Left ventricle myocardium inferior (tissue), 1 donor: ENCODE measurements around the gene PROZ. TPM values are rescaled to one million over a fixed set of nuclear protein-coding genes. Genes with fewer than 3 reads are reported as not detected.

Experiments used
- DNase-seq: peaks from one replicate; pipeline ENCODE4 v3.0.0-alpha.2; 2020
- H3K27ac ChIP-seq: fragments of 200-600 bp; replicated peaks from 2 replicates; pipeline ENCODE4 v1.8.0; 2021
- H3K27me3 ChIP-seq: fragments of 200-600 bp; 2 replicates; pipeline ENCODE4 v1.8.0; 2021; ENCODE audit warnings: low read depth
- H3K36me3 ChIP-seq: fragments of 200-600 bp; 2 replicates; pipeline ENCODE4 v1.8.0; 2021
- H3K4me1 ChIP-seq: fragments of 200-600 bp; 2 replicates; pipeline ENCODE4 v1.8.0; 2021
- H3K4me3 ChIP-seq: fragments of 200-600 bp; 2 replicates; pipeline ENCODE4 v1.8.0; 2021; ENCODE audit warnings: mild to moderate bottlenecking, moderate library complexity
- H3K9me3 ChIP-seq: fragments of 200-600 bp; replicated peaks from 2 replicates; pipeline ENCODE4 v1.8.0; 2021
- CTCF ChIP-seq: fragments of 200-600 bp; IDR thresholded peaks from 2 replicates; pipeline ENCODE4 v1.8.0; 2021; ENCODE audit warnings: antibody characterized with exemption, mild to moderate bottlenecking, borderline replicate concordance
- intact Hi-C: fragments of 100-400 bp; cut with micrococcal nuclease; formaldehyde crosslinking; loops from one replicate; pipeline ENCODE4 v1.11.0; 2022
- total RNA-seq: library from RNA; stranded (reverse); fragmentation: NEBNext Ultra II Directional; extraction: Animal tissue kit (Norgen Biotek cat#: 25700); gene quantifications from one replicate; pipeline ENCODE4 v1.2.1, GENCODE V29; 2021
- donor health status: DM: no; HTN: yes; CAD: no; lungs with severe emphysema.

The PROZ gene
- total RNA-seq, 1 donor from 2014 or later: not detected

- H3K27ac ChIP-seq: no peak overlapping the region
- DNase-seq: no peak
- H3K27me3 ChIP-seq: no peaks in the 10 kb centered on the region
- no peak overlapping the region for H3K4me3 ChIP-seq
- peaks cover 8% of the 10 kb centered on the region for H3K9me3 ChIP-seq
- peaks cover 19% of the 10 kb centered on the region for H3K4me1 ChIP-seq
- peaks cover 58% of the 10 kb centered on the region for H3K36me3 ChIP-seq
- TF ChIP-seq CTCF: no peak
- intact Hi-C loops: no loop called here
Measured at GRCh38 chr13:113171250-113172125, 13.0 kb downstream of the PROZ start.

- Histone ChIP-seq H3K27ac (no peak overlapping the region), H3K9me3 (peaks cover 4% of the 10 kb centered on the region), H3K4me3 (no peak overlapping the region), H3K4me1 (peaks cover 19% of the 10 kb centered on the region), H3K36me3 (peaks cover 65% of the 10 kb centered on the region), H3K27me3 (no peaks in the 10 kb centered on the region)
- no peak for TF ChIP-seq CTCF
- no peak for DNase-seq
- intact Hi-C loops: no loop called here
Measured at GRCh38 chr13:113172419-113172926, 14.0 kb downstream of the PROZ start.

- intact Hi-C loops: no loop called here
- H3K27ac ChIP-seq: no peak overlapping the region
- H3K4me1 ChIP-seq: peaks cover 31% of the 10 kb centered on the region
- no peak overlapping the region for H3K4me3 ChIP-seq
- H3K27me3 ChIP-seq: no peaks in the 10 kb centered on the region
- H3K36me3 ChIP-seq: peaks cover 75% of the 10 kb centered on the region
- no peaks in the 10 kb centered on the region for H3K9me3 ChIP-seq
- TF ChIP-seq CTCF: no peak
- DNase-seq: no peak
Measured at GRCh38 chr13:113176280-113176679, 17.8 kb downstream of the PROZ start.

- intact Hi-C loops: no loop called here
- Histone ChIP-seq H3K4me1 (peaks cover 31% of the 10 kb centered on the region), H3K27ac (no peak overlapping the region)
Measured at GRCh38 chr13:113176822-113177221, 18.4 kb downstream of the PROZ start.

More at GRCh38 chr13:113176822-113177221, 18.4 kb downstream of the PROZ start:
- no peak for TF ChIP-seq CTCF
- Histone ChIP-seq H3K36me3 (peaks cover 73% of the 10 kb centered on the region), H3K27me3 (no peaks in the 10 kb centered on the region), H3K9me3 (no peaks in the 10 kb centered on the region), H3K4me3 (no peak overlapping the region)
- no peak for DNase-seq
